LNCAP (cell line): ENCODE measurements around the gene PTBP3.

ENCODE experiments used
- TF ChIP-seq, protein P1 (sequence below): fragments of 450-650 bp; IDR thresholded peaks from 2 replicates; pipeline ENCODE4 v1.5.1; 2017; ENCODE audit warnings: mild to moderate bottlenecking

The PTBP3 gene

DNA sequence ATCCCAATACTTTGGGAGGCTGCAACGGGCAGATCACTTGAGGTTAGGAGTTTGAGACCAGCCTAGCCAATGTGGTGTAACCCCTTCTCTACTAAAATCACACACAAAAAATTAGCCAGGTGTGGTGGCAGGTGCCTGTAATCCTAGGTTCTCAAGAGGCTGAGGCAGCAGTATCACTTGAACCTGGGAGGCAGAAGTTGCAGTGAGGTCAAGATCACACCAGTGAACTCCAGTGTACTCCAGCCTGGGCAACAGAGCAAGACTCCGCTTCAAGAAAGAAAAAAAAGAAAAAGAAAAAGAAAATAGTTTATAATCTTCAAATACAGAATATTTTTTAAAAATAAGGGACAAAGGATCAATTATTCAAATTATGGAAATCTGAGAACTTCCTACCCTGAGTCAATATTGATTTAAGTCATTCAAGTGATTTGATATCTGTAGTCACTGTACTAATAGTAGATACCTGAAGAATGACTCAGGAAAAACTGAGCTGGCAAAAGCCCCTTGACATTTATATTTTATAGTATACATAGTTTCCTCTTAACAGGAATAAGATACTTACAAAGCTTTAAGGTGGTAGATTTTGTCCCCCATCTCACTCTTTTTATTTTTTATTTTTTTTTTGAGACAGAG is 61.8 kb downstream of the PTBP3 start:
- TF ChIP-seq, protein P1, sequence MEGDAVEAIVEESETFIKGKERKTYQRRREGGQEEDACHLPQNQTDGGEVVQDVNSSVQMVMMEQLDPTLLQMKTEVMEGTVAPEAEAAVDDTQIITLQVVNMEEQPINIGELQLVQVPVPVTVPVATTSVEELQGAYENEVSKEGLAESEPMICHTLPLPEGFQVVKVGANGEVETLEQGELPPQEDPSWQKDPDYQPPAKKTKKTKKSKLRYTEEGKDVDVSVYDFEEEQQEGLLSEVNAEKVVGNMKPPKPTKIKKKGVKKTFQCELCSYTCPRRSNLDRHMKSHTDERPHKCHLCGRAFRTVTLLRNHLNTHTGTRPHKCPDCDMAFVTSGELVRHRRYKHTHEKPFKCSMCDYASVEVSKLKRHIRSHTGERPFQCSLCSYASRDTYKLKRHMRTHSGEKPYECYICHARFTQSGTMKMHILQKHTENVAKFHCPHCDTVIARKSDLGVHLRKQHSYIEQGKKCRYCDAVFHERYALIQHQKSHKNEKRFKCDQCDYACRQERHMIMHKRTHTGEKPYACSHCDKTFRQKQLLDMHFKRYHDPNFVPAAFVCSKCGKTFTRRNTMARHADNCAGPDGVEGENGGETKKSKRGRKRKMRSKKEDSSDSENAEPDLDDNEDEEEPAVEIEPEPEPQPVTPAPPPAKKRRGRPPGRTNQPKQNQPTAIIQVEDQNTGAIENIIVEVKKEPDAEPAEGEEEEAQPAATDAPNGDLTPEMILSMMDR = no peak

DNA sequence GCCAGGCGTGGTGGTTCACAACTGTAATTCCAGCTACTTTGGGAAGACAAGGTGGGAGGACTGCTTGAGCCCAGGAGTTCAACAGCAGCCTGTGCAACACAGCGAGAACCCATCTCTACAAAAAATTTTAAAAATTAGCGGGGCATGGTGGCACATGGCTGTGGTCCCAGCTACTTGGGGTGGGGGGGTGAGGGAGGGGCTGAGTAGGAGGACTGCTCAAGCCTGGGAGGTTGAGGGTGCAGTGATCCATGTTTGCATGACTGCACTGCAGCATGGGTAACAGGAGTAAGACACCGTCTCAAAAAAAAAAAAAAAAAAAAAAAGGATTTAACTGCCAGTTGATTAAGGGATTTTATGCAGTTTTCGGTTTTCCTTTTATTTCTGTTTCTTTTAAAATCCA is 65.0 kb downstream of the PTBP3 start:
- TF ChIP-seq, protein P1 = no peak

DNA sequence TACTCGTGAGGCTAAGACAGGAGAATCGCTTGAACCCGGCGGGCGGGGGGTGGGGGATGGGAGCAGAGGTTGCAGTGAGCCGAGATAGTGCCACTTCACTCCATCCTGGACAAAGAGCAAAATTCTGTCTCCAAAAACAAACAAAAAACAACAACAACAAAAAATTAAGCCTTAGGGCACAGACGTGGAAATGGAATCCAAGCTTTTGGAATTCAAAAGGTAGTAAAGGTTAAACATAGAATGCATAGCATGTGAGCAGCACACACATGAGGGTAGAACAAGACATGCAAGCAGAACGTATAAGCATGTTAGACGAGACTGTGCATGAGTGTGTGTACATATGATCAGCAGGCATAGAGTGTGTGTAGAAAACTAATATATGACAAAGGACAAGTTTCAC is 68.0 kb downstream of the PTBP3 start:
- TF ChIP-seq, protein P1 = no peak

DNA sequence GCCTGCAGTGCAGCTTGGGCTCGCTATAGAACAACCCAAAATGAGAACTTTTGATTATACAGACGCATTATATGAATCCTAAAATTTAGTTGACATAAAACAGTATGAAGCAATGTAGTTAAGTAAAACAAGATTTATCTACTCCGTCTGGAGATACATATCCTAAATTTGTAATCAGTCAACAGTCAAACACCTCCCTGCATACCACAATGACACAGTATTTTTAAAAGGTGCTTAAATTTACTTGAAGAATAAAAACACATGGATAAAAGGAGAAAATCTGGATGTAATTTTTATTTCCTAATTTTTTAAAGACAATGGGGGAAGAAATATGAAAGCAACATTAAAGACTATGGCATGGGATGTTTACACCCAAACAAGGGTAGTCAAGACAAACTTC is 70.8 kb downstream of the PTBP3 start:
- TF ChIP-seq, protein P1 = no peak

DNA sequence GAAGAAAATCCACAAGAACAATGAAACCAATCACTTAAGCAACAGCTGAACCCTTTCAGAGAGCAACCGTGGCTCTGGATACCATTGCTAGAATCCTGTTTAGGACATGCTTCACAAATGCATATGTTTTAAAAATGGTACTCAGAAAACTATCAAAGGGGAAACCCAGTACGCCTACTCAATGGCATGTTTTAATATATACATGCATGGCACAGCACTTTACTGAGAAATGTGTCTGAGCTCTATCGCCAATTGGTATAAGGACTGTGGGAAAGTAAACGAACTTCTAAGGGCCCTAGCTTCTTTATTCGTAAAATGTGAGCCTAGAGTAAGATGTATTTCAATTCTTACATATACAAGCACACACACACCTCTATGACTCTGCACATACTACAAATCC is 72.3 kb downstream of the PTBP3 start:
- TF ChIP-seq, protein P1 = no peak

DNA sequence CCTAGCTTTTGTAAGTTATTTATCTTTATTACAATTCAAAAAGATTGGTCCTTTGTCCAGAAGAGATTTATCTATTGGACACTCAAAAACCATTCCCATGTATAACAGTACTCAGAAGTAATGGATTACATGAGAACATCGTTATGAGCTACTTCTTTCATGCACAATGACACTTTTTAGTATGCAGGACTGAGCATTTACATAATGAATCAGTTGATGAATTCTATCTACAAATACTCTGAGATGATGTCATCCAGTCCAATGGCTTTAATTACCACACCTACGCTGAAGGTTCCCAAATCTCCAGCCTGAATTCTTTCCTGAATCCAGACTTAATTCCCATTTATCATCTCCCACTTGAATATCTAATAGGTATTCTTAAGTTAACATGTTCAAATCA is 75.3 kb downstream of the PTBP3 start:
- TF ChIP-seq, protein P1 = no peak

DNA sequence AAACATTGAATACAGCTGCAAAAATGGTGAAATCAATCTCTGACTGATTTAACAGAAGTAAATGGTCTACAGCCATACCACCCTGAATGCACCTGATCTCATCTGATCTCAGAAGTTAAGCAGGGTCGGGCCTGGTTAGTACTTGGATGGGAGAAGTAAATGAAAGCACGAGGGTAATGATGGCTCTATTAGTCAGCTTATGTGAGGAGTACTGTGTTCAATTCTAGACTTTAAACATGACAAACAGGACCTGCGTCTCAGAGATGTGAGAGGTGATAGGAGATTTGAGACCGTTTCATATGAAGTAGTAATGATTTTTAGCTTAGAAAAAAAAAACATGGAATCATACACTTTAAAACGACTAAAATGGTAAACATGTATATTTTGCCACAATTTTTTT is 81.2 kb downstream of the PTBP3 start:
- TF ChIP-seq, protein P1 = no peak

DNA sequence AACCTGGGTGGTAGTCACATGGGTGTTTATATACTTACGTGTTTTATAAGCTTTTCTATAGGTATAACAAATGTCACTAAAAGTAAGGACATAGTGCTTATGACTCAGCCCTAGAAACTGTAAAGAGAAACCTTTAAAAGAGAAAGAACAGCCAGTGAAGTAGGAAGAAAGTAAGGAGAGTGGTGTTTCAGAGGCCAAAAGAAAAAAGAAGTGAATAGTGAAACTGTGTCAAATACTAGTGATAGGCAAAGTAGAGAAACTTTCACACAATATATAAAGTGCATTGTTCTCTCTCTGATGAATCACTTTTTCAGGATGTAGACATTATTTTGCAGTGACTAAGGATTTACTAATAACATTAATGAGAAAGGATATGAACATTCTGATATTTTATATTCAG is 84.1 kb downstream of the PTBP3 start:
- TF ChIP-seq, protein P1 = no peak
